NAMALWA (cell line): Measurements from ENCODE around the gene COL13A1.

Experiments
- DNase-seq: peaks from one replicate; pipeline ENCODE4 v3.0.0-alpha.2; 2015; ENCODE audit warnings: low spot score

Gene COL13A1

DNA sequence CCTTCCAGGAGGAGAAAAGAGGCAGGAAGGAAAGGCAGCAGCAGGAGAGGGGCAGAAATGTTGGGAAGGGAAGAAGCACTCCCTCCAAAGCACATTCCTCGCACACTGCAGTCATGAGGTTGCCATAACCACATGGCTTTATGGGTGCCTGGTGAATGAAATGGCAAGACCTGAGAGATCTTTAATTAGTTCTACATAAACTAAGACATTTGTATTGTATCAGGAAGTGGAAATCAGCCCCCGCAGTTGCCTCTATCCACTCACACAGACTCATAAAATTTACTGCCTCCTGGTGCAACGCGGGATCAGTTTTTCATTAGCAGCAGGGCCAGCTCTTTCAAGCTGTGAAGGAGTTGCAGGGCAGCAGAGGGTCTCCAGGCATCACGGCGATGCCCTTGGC lies 106.4 kb downstream of the COL13A1 start:
- no peak for DNase-seq

DNA sequence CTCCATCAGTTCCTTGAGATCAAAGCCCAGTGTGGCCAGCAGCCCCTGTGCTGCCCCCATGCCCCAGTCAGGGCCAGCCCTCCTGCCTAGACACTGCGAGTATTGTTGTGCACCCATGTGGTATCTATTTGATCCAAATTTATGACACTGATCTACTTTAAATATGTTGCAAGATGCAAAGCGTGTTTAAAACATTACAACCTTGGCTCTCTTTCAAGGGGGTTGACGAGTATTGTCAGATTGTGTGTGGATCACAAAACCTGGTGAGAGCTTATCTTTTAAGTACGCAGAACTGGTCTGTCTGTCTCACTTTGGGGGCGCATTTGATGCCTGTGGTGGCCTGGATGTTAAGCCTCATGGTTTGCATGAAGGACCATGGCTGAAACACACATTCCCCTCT lies 108.9 kb downstream of the COL13A1 start:
- no peak for DNase-seq

DNA sequence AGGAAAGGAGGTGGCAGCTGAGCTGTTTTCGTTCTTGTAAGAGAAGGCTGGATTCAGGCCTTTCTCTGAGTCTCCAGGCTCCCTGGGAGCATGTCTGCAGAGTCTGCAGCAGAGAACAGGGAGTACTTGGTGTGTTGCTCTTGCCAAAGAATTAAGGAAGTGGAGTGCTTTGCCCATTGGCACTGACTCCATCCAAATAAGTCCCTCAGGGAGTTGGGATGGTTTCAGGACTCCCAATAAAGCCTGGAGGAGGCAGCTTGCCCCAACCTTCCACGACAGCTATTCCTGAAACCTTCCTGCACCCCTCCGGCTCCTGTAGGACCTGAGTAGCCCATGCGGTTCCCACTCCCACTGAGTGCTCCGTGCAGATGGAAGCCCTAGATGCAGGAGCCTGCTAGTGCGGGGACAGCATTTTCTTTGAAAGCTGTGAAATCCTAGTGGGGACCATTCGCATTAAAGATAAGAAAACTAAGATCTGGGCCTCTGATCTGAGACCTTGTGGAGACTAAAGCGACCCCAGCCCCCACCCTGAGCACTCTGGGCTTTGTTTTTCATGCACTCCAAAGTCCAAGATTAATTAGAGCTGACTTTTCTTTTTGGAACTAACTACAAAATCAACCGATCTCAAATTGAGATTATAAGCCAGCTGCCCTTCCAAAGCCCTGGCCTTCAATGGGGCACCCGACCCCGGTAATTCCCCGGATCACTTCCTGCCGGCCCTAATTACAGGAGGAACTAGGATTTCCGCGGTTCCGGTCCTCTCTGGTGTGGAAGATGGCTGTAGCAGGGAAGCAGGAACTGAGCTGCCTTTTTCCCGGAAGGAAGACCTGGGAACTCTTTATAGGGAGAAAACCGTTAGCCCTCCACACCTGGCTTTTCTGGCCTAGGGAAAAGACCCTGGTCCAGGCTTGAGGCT lies 110.2 kb downstream of the COL13A1 start:
- no peak for DNase-seq

GRCh38 chr10:69912589-69912988 lies 110.9 kb downstream of the COL13A1 start:
- DNase-seq, result no peak

- no peak for DNase-seq
Measured at GRCh38 chr10:69913606-69914382, 112.1 kb downstream of the COL13A1 start.

GRCh38 chr10:69914398-69915214 lies 112.9 kb downstream of the COL13A1 start:
- DNase-seq, result peak; percentile 78

DNA sequence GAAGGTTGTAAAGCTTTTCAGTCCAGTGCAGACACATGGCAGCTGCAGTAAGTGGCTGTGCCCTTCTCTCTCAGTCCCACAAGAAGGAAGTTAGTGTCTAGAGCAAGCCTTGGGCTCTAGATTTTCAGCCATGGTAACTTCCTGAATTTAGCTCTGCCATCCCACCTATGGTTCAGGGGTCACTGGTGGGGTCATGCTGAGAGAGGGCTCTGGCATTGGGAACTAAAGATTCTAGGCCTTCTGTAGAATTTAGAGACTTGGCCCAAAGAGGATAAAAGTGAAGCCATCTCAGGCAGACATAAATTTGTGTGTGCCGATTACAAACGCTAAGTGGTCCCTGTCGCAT lies 113.5 kb downstream of the COL13A1 start:
- no peak for DNase-seq

GRCh38 chr10:69916118-69916517 lies 114.4 kb downstream of the COL13A1 start:
- DNase-seq, result no peak

DNA sequence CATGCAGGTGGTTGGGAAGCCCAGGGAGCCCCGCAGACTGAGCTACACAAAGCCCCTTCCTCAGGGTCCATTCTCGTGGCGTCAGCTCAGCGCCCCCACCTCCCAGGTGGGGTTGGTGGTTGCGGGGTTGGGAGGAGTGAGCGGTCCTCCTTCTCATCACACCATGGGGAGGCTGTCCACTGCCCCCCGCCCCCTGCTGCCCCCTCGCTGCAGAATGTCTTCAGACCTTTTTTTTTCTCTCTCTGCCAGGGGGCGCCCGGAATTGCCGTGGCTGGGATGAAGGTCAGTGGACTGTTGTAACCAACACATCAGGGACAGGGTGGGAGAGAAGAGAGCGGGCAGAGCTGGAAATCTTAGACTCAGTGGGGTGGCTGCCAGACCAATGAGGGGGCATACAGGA lies 116.3 kb downstream of the COL13A1 start:
- DNase-seq, result no peak

GRCh38 chr10:69919250-69919649 lies 117.5 kb downstream of the COL13A1 start:
- DNase-seq, result no peak

DNA sequence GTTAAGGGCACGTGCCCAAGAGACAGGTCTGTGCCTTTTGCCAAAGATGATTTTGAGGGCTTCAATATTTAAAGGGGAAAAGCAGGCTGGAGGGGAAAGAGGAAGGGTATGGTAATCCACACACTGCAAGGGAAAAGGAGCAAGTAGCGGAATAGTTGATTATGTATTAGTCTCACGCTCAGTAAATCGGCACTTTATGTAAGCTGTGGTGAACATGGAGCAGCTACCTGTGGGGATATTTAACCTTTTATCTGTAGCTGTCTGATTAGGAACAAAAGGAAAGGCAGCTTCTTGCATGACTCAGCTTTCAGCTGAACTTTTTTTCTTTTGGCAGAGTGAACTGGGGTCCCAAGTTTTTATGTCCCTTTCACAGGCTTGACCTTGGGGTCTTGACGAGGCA lies 123.4 kb downstream of the COL13A1 start:
- DNase-seq, result no peak

GRCh38 chr10:69928339-69928738 lies 126.6 kb downstream of the COL13A1 start:
- DNase-seq, result no peak

GRCh38 chr10:69929575-69929974 lies 127.9 kb downstream of the COL13A1 start:
- DNase-seq, result no peak

DNA sequence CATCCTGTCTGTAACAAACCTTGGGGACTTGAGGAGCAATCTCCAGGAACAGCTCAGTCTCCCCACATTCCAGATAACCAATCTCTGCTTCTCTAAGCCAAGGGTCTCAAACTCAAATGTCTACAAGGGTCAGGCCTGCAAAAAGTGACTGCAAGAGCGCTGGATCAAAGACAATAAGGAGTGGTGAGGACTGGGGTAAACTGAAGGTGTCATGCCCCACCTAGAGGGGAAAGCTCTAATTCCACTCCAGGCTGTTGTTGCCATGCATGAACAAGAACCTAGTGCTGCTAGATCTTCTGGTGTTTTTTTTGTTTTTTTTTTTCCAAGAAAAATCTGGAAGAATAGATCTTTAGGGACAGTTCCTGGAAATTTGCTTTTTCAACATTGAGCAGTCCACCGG lies 133.1 kb downstream of the COL13A1 start:
- DNase-seq, result peak; percentile 33

- peak; percentile 58 for DNase-seq
Measured at GRCh38 chr10:69936091-69936490, 134.4 kb downstream of the COL13A1 start.

GRCh38 chr10:69938541-69938991 lies 136.9 kb downstream of the COL13A1 start:
- DNase-seq, result no peak

GRCh38 chr10:69939061-69939460 lies 137.4 kb downstream of the COL13A1 start:
- no peak for DNase-seq

DNA sequence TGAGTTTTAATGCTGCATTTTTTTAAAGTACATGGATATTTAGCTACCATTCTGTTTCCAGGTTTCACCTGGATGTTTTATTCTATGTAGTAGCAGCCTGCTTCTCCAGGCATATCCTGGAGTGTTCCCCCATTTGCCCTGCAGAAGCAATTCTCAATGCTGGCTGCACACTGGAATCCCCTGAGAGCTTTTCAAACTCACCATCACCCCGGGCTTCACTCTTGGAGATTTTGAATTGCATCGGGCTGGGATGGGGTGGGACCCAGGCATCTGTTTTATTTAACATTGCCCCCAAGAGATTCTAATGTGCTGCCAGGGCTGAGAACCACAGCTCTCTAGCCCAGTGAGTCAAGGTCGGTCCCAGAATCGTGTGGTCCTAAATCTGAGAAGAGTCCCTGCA lies 137.8 kb downstream of the COL13A1 start:
- DNase-seq, result no peak

DNA sequence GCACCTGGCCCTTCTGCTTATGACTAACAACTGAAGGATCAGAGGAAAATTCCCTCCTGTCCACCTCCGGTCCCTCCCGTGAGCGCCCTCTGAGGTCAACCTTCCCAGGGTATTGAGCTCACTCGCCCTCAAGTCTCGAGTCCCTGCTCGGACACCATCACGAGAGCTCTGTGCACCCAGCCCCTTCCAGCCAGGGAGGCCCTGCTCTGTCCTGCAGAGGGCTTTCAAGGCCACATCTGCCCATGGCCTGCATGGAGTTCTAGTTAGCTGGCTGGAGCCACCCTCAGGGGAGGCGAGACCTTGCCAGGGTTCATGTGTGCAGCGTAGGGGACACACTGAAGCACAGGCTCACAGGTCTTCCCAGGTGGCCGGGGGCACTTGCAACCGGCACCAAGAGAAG lies 140.0 kb downstream of the COL13A1 start:
- no peak for DNase-seq

DNA sequence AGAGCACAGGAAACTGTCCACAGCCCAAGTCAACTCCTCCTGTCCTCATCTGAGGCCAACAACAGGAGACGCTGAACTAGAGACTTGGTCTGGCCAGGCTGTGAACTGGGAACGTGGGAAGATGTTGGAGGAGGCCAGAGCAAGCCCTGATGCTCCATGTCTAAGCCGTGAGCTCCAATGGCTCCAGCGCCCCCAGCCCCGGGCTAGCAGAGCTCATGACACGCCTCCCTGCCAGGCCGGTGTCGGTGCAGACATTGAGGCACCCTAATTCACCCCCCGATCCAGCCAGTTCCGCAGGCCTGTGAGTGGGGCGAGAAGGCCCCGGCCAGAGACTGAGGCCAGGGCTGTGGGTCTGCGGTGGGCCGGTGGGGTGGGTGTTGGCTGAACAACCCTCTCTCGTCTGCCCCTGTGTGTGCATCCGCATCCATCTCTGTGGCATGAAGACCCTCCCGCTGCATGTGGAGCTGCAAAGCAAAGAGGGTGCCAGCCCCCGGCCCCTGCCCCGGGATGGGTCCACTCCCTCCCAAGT lies 141.7 kb downstream of the COL13A1 start:
- no peak for DNase-seq

DNA sequence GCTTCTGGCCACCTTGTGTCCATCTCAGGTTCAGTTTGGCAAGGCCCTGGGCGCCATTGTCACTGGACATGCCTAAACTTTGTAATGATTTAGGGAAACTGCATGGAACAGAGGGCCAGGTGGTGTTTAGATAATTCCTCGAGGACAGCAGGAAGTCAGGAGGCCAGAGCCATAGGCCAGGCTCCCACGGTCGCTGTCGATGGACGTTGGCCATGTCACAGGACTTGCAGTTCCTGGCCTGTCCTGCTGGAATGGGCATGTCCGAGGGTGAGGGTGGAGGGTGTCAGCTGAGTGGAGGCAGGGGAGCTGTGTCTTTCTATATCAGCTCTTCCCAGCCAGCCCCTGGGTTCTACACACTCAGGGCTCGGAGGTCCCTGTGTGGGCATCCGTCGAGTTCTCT lies 143.1 kb downstream of the COL13A1 start:
- no peak for DNase-seq

- DNase-seq, result no peak
Measured at GRCh38 chr10:69948261-69948660, 146.6 kb downstream of the COL13A1 start.
